NOMO-1 treated with DMSO at 0.1 percent for 48 hours (cell line): ENCODE data around the gene TMEM119.

Experiments used
- DNase-seq: peaks from one replicate; lab custom pipeline; 2025; ENCODE audit not compliant: unreplicated experiment; lab: John Stamatoyannopoulos, UW

TMEM119 gene

DNA sequence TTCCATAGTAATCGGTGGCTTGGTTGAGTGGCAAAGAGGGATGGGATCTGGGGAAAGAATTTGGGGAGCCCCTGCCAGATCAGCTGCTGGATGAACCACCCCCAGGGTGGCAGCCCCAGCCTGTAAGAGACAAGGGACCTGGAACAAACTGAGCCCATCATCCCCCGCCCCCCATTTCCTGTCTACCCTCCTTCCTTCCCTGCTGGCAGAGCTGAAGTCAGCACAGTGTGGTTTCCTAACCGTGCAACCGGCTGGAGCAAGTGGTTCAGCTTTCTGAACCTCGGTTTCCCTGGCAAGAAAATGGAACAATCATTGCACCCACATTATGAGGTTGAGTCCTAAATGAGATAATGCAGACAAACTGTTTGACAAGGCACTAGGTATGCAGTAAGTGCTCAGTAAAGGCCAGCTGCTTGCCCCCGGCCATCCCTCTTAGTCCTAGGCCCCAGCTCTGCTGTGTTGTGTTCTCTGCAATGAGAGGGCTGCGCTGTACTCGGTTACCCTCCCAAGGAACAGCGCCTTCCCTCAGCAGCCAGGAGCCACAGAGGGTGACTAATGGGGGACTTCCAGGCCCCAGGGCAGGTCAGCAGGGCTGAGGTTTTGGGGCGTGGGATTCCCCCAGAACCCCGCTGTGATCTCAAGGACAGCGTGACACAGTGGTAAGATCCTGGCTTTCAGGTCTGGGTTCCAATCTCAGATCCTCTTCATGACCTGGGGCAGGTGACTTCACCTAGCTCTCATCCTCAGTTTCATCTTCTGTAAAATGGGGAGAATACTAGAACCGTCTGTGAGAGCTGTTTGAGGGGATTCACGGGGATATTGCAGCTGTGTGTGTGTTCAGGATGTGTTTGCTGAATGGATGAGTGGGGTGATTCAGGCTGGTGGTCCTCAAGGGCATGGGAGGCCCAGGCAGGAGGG, 19.3 kb upstream of the TMEM119 start:
- no peak for DNase-seq

DNA sequence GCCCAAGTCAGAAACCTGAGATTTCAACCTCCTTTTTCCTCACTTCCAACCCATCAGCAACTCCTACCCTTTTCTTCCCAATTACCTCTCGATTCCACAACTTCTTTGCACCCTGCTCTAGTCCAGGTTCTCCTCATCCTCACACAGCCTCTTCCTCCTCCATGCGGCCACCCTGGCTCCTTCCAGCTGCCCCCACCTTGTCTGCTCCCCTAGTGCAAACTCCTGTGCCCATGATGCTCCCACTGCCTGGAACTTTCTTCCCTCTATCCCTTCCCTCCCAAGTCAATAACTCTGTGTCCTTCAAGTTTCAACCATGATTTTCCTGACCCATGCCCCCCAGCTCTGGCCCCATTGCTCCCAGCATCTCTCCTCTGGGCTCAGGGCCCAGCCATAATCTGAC, 18.5 kb upstream of the TMEM119 start:
- DNase-seq, result no peak

DNA sequence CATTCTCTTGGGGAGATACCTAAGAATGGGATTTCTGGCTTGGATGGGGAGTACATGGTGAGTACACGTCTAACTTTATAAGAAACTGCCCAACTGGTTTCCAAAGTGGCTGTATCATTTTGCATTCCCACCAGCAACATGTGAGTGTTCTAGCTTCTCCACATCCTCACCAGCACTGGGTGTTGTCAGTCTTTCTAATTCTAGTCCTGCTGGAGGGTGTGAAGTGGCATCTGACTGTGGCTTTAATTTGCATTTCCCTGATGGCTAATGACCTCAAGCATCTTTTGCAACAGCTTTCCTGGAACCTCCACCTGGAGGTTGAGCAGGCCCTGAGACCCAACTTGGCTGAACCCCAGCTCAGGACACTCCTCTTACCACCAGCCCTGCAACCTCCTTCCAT, 18.0 kb upstream of the TMEM119 start:
- no peak for DNase-seq

DNA sequence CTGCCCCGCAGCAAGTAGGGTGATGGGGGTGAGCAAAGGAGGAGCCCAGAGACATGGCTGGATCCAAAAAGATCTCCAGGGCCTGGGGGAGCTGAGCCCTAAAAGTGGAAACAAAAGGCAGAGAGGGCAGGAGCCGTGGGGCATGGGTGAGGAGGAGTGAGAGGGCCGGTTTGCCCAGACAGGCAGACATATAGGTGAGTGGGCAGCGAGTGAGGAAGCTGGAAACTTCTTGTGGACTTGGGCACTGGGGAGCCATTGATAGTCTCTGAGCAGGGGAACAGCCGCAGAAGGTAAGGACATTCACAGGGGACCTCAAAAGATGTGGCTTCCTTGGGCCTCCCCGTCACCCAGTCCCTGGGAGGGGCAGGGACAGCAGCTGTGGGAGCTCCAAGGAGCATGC, 16.8 kb upstream of the TMEM119 start:
- no peak for DNase-seq

DNA sequence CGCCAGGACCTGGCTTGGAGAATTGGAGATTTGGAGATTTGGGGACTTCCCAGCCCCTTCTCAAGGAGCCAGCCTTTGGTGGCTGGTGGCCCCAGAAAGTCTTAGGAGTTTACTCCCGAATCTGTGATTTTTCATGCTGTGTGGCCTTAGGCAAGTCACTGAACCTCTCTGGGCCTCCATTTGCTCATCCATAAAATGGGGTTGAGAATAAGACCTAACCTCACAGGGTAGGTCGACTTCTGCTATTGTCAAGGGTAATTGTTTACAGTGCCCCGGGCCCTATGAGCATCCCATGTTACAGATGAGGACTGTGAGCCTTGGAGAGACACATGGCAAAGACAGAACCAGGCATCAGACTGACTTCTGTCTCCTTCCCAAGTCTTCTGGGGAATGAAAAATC, 16.2 kb upstream of the TMEM119 start:
- no peak for DNase-seq

DNA sequence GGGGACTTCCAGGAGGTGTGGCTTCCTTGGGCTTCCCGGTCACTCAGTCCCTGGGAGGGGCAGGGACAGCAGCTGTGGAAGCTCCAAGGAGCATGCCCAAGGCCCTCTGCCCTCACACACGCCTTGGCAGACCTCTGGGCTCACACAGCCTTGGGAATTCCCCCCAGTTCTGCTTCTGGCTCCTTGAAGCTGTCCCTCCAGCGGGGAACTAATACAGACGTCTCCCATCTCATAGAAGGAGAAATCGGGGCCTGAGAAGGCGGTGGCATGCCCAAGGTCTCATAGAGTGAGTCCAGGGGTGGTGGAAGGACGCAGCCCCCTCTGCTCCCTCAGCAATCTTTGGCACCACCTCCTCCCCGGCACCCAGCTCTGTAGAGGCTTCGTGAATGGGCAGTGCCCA, 15.7 kb upstream of the TMEM119 start:
- DNase-seq, result no peak

DNA sequence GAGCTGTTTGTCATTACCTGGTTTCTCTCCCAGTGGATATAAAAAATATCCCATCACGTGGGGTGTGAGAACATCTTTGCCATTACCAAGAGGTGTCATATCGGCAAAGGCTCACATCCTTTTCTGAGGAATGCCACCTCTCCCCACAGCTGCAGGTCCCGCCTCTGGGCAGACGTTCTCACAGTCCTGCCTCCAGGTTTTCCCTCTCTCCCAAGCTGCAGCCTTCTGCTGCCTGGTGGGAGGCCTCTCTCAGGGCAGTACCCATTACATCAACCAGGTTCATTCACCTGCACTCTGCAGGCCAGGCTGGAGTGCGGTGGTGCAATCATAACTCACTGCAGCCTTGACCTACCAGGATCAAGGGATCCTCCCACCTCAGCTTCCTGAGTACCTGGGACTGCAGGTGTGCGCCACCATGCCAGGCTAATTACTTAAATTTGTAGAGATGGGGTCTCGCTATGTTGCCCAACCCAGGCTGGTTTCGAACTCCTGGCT, 15.0 kb upstream of the TMEM119 start:
- DNase-seq, result no peak

DNA sequence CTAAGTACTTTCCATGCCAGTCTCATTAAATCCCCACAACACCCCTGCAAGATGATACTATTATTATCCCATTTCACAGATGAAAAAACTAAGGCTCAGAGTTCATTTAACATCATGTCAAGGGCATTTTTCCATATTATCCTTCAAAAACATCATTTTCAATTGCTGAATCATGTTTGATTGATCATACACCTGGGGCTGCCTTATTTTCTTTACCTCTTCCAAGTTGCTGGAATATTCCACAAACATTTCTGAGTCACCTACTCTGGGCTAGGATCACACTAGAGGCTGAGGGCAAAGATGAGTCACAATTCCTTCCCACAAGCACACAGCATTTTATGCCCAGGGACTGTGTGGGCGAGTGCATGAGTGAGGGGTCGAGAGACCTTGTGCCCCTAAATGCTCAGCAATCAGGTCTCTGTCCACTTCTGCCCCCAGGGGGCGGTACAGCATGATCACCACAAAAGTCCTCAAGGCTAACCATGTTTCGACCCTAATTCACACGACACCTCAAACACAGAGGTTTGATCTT, 14.1 kb upstream of the TMEM119 start:
- DNase-seq, result peak; percentile 30

DNA sequence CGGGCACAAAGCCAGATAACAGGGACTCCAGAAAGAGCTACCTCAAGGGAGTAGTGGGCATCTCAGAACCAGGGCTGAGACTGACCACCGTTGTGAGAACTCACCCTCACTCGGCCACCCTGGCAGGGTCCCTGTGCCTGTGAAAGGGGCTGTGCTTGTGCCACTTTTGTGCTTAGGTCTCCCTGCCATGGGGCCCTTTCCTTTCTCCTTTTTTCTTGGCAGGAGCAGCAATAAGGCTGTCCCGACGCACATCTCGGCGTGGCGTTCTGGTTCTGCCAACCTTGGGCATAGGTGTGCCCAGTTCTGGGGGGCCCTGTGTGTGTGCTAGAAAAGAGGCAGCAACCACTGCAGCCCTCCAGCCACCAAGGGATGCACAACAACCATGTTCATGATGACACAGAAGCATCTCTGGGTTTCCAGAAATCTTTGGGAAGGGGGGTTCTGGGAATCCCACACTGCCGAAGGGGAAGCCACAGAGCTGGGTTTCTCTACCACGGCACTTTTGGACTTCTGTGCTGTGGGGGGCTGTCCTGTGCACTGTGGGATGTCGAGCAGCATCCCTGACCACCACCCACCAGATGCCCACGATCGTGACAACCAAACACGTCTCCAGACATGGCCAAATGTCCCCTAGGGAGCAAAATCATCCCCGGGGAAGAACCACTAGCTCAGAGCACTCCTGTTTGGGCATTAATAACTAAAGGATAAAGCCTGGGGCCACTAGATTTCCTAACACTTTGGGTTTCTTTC, 13.1 kb upstream of the TMEM119 start:
- DNase-seq, result no peak

DNA sequence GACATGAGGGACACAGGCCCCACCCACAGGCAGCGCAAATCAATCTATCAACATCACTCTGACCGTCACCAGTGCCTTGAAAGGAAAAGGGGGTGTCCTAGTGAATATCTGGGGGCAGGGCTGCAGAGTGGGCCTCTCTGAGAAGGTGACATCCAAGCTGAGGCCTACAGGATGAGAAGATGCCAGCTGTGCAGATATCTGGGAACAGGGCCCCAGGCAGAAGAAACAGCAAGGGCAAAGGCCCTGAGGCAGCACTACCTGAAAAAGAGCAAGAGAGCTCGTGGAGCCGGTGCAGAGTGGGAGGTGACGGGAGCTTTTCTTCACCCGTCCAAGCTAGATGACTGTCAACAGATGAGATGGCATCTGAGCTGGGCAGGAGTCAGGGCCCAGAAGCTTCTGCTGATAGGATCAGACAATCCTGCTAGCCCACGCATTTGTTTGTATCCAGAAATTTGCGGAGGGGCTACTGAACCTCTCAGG, 12.5 kb upstream of the TMEM119 start:
- DNase-seq, result no peak

DNA sequence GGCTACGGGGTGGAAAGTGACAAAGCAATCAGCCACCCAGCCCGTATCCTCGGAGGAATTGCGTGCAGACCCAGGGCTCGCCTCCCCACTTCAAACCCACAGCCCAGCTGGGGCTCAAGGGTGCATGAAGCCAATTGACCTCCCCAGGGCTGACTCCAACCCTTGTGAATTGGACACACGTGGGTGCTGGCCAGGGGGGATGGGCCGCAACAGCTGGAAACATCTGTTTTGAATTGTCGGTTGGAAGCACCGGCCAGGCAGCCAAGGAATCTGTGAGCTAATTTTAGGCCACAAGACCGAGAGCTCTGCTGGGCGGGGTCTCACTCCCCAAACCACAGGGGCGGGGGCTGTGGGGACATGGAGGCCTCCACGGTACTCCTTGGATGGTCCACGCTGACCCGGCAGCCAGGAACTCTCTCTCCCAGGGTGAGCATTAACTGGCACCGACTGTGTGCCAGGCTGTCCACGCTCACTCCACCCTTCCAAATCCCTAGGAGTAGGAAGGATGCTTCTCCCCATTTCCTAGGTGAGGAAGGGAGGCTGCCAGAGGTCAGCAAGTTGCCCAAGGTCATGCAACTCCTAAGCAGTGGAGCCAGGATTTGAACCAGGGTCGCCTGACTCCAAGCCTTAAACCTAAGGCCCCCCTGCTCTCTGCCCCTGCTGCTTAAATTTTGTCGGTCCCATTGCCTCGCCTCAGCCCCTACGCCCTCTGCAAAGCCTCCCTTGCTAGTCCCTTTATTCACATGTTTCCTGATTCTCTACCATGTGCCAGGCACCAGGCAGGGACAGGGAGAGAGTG, 11.9 kb upstream of the TMEM119 start:
- no peak for DNase-seq

DNA sequence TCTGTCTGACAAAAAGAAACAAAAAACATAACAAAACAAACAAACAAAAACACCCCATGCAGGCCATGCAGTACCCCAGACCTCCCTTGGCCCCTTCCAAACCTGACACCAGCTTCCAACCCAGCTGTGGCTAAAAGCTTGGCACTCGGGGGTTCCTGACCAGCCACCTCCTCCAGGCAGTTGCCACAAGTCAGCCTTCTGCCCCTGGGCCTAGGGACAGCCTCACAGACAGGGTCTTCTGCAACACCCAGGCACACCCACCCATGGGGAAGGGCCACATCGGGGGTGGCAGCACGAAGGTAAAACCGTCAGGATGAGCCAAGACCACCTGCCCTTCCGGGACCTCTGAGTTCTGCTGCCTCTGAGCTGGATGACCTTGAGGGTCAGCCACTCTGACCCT, 10.7 kb upstream of the TMEM119 start:
- DNase-seq, result no peak

DNA sequence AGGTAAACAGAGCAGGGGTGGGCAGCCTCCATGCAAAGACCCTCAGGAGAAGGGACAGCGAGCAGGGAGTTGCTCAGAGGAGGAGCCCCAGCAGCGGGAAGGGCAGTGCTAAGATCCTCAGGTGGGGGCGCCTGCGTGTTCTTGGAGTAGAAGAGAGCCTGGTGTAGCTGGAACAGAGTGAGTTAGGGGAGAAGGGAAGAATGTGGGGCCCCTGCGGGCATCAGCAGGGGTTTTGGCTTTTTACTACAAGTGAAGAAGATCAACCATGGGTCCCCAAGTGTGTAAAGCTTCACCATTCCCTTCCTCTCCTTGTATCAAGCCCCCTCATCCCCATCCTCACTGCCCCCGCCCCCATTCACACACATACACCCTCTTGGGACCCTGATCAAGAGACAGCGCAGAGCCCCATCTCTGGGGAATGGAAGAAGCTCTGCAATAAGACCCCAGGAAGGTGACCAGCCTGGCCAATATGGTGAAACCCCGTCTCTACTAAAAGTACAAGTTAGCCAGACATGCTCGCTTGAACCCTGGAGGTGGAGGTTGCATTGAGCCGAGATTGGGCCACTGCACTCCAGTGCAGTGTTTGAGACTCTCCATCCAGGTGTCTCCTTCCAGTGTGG, 10.2 kb upstream of the TMEM119 start:
- no peak for DNase-seq

DNA sequence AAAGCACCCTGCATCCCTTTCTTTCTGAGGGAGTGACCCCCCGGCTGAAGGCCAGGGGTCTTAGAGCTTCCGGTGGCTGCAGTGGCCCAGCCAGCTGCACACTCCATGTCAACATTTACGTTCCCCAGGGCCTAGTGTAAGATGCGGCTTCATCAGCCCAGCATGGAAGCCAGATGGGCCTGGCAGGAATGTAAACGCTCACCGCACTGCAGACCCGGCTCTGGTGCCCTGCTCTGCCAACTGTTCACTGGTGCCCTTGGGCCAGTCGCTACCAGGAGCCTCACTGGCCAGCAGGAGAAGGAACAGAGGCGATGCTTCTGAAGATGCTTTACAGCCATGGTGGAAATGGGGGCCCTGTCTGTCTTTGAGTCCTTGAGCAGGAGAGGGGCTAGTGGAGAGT, 8.6 kb upstream of the TMEM119 start:
- no peak for DNase-seq

DNA sequence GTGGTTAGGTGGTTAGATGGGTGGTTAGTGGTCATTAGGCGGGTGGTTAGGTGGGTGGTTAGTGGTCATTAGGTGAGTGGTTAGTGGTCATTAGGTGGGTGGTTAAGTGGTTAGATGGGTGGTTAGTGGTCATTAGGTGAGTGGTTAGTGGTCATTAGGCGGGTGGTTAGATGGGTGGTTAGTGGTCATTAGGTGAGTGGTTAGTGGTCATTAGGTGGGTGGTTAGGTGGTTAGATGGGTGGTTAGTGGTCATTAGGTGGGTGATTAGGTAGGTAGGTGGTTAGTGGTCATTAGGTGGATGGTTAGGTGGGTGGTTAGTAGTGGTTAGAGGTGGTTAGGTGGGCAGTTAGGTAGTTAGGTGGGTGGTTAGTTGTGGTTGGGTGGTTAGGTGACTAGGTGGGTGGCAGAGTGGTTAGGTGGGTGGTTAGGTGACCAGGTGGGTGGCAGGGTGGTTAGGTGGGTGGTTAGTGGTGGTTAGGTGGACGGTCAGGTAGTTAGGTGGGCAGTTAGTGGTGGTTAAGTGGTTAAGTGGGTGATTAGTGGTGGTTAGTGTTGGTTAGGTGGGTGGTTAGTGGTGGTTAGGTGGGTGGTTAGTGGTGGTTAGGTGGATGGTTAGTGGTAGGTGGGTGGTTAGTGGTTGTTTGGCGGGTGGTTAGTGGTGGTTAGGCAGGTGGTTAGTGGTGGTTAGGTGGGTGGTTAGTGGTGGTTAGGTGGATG, 8.0 kb upstream of the TMEM119 start:
- no peak for DNase-seq

DNA sequence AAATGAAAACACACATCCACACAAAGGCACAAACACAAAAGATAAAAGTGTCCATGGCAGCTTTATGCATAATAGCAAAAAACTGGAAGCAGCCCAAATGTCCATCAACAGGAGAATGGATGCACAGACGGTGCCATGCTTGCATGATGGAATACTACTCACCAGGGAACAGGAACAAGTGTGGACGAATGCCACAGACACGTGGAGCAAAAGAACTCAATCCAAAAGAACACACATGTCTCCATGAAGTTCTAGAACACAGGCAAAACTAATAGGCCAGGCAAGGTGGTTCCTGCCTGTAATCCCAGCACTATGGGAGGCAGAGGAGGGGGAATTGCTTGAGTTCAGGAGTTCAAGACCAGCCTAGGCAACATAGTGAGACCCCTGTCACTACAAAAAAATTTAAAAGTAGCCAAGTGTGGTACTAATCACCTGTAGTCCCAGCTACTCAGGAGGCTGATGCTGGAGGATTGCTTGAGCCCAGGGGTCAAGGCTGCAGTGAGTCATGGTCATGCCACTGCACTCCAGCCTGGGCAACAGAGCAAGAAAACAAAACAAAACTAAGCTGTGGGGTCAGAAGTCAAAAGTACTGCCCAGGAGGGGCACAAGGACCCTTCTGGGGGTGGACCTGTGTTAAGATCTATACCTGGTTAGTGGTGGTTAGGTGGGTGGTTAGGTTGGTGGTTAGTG, 7.3 kb upstream of the TMEM119 start:
- no peak for DNase-seq

DNA sequence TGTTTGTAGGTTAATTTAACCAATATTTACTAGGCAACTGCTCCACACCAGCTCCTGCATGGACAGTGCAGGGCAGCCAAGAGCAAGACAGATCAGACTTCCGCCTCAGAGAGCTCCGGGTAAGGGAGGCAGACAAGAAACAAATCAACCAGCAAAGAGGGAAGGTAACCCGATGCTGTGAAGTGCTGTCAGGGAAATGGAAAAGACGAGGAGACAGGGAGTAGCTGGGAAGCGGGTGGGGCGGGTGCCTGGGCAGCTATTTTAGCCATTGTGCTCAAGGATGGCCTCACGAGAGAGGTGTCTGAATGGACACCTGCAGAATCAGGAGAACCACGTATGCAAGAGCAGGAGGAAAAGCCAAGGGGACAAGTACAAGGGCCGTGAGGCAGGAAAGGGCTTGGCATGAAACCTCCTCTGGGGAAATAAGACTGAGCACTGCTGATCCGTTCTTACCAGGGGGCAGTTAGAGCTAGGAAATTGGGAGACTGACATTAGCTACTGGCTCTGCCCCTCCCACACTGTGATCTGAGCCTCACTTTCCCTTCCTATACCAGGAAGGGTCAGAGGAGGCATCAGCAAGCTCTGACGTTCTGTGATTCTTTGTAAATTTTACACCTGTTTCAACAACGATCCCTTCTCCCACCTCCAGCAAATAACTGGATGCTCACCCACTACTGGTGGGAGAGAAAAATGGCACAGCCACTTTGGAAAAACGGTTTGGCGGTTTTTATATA, 6.5 kb upstream of the TMEM119 start:
- no peak for DNase-seq

DNA sequence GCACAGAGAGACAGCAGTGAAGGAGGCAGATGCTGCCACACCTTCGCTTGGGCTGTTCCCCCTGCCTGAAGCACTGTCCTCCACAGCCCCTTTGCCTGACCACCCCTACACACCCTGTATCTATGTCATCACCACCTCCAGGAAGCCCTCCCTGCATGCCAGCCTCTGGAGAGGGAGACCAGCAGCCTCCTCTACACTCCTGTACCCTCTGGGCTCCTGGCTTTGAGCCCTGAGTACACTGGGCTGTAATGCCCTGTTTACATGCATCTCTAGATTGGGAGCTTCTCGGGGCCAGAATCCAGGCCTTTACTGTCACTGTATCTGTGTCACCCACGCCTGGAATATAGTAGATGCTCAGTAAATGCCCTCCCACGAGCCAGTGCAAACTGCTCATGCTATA, 5.9 kb upstream of the TMEM119 start:
- no peak for DNase-seq
